Left lobe of liver (tissue), 2 donors: Measurements from ENCODE around the gene MACROD2. TPM values are rescaled to one million over a fixed set of nuclear protein-coding genes. Genes with fewer than 3 reads are reported as not detected.
A peak's percentile ranks its signal among the peaks of the same experiment; 100 is the strongest.

Experiments
- ATAC-seq: fragments of 200-7000 bp; cut with Tn5 transposase; one replicate; pipeline ENCODE4 v1.9.1; 2020; ENCODE audit warnings: mild to moderate bottlenecking, moderate library complexity
- DNase-seq: peaks from one replicate; pipeline ENCODE4 v3.0.0-alpha.2; 2020; ENCODE audit warnings: low spot score
- total RNA-seq: library from RNA; stranded (reverse); gene quantifications from one replicate; pipeline ENCODE4 v1.2.1, GENCODE V29; 2021
- donor health status: DM: no; HTN: no; CAD: no; lungs with moderate emphysema.
- donor health status: DM: no; HTN: yes; CAD: no.

MACROD2 gene
- total RNA-seq, 1 donor from 2014 or later: 3.7 TPM

- no peak for DNase-seq
- no peak for ATAC-seq
These were observed 1060.9 kb downstream of the MACROD2 start for GRCh38 chr20:15056246-15056645.

- ATAC-seq (no peak), DNase-seq (no peak)
These were observed 1063.5 kb downstream of the MACROD2 start for GRCh38 chr20:15058841-15059240.

- DNase-seq: no peak
These were observed 1064.1 kb downstream of the MACROD2 start for GRCh38 chr20:15059438-15059837.

GRCh38 chr20:15060265-15061060, 1065.1 kb downstream of the MACROD2 start:
- DNase-seq: no peak
- peak; percentile 59 for ATAC-seq

More at GRCh38 chr20:15059438-15059837, 1064.1 kb downstream of the MACROD2 start:
- ATAC-seq: no peak

- DNase-seq (no peak), ATAC-seq (no peak)
These were observed 1065.7 kb downstream of the MACROD2 start for GRCh38 chr20:15061061-15061430.

GRCh38 chr20:15061955-15062354, 1066.6 kb downstream of the MACROD2 start:
- no peak for DNase-seq
- no peak for ATAC-seq

- DNase-seq (no peak), ATAC-seq (no peak)
These were observed 1067.8 kb downstream of the MACROD2 start for GRCh38 chr20:15063081-15063480.

GRCh38 chr20:15064741-15065140, 1069.4 kb downstream of the MACROD2 start:
- no peak for ATAC-seq
- no peak for DNase-seq

GRCh38 chr20:15065794-15066193, 1070.5 kb downstream of the MACROD2 start:
- no peak for ATAC-seq
- no peak for DNase-seq

- DNase-seq (no peak), ATAC-seq (no peak)
These were observed 1073.2 kb downstream of the MACROD2 start for GRCh38 chr20:15068486-15068885.

- no peak for ATAC-seq
- DNase-seq: no peak
These were observed 1074.0 kb downstream of the MACROD2 start for GRCh38 chr20:15069355-15069754.

- DNase-seq (no peak), ATAC-seq (no peak)
These were observed 1075.9 kb downstream of the MACROD2 start for GRCh38 chr20:15071085-15071808.

GRCh38 chr20:15072316-15072715, 1077.0 kb downstream of the MACROD2 start:
- ATAC-seq (no peak), DNase-seq (no peak)

- no peak for DNase-seq
These were observed 1080.3 kb downstream of the MACROD2 start for GRCh38 chr20:15075586-15075985.

GRCh38 chr20:15076785-15077184, 1081.5 kb downstream of the MACROD2 start:
- ATAC-seq (no peak), DNase-seq (no peak)

More at GRCh38 chr20:15075586-15075985, 1080.3 kb downstream of the MACROD2 start:
- no peak for ATAC-seq

- DNase-seq: no peak
- no peak for ATAC-seq
These were observed 1082.5 kb downstream of the MACROD2 start for GRCh38 chr20:15077733-15078250.

GRCh38 chr20:15079594-15080340, 1084.5 kb downstream of the MACROD2 start:
- DNase-seq: no peak
- no peak for ATAC-seq

- no peak for ATAC-seq
- no peak for DNase-seq
These were observed 1085.9 kb downstream of the MACROD2 start for GRCh38 chr20:15081261-15081660.

GRCh38 chr20:15091421-15092037, 1096.2 kb downstream of the MACROD2 start:
- DNase-seq (no peak), ATAC-seq (no peak)

- DNase-seq (no peak), ATAC-seq (no peak)
These were observed 1103.0 kb downstream of the MACROD2 start for GRCh38 chr20:15098351-15098750.

- ATAC-seq (no peak), DNase-seq (no peak)
These were observed 1103.8 kb downstream of the MACROD2 start for GRCh38 chr20:15099130-15099529.
